Muscle layer of colon (tissue), 2 donors: ENCODE data around the gene KCNQ1.

Experiments used
- H3K27ac ChIP-seq: one replicate; pipeline ENCODE4 v1.7.0; 2013; ENCODE audit warnings: low read depth, mild to moderate bottlenecking, low read length, moderate library complexity
- H3K27me3 ChIP-seq, 2 donors: one replicate each; pipeline ENCODE4 v1.7.0; 2013; ENCODE audit warnings: low read length in 2 of 2, mild to moderate bottlenecking in 2 of 2; ENCODE audit not compliant: insufficient read depth in 2 of 2, control insufficient read depth in 1 of 2
- H3K36me3 ChIP-seq: one replicate; pipeline ENCODE4 v1.7.0; 2013; ENCODE audit warnings: mild to moderate bottlenecking, low read length; ENCODE audit not compliant: insufficient read depth
- H3K4me1 ChIP-seq: one replicate; pipeline ENCODE4 v1.7.0; 2013; ENCODE audit warnings: mild to moderate bottlenecking, low read length; ENCODE audit not compliant: insufficient read depth
- H3K4me3 ChIP-seq, 2 donors: one replicate each; pipeline ENCODE4 v1.7.0; 2013; ENCODE audit warnings: low read length in 2 of 2, low read depth in 1 of 2, mild to moderate bottlenecking in 1 of 2, moderate library complexity in 1 of 2
- H3K9ac ChIP-seq: one replicate; pipeline ENCODE4 v1.7.0; 2013; ENCODE audit warnings: low read length
- H3K9me3 ChIP-seq: one replicate; pipeline ENCODE4 v1.7.0; 2013; ENCODE audit warnings: mild to moderate bottlenecking, low read length
- donor health status: abdominal sarcoma.
- donor health status: Adenocarcinoma of cecum.

The KCNQ1 gene

DNA sequence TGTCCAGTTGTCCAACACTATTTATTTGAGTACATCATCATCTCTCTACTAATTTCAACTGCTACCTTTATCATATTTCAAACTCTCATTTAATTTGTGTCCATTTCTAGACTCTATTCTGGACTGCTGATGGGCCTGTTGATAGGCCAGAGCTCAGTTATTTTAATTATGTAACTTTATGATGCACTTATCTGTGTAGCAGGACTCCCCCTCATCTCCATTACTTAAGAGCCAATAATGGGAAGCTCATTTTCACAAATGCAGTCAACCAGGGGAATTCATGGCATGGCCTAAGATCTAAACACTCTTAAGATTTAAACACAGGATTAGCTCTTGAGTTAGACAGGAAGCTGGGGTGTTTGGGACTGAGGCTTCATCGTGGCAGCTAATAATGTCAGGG, 233.6 kb downstream of the KCNQ1 start:
- no peak overlapping the region for H3K9ac ChIP-seq
- H3K4me1 ChIP-seq: peaks cover 48% of the 10 kb centered on the region
- no peaks in the 10 kb centered on the region for H3K36me3 ChIP-seq
- no peak overlapping the region for H3K4me3 ChIP-seq
- H3K27ac ChIP-seq: no peak overlapping the region
- no peaks in the 10 kb centered on the region for H3K9me3 ChIP-seq
- no peaks in the 10 kb centered on the region for H3K27me3 ChIP-seq

DNA sequence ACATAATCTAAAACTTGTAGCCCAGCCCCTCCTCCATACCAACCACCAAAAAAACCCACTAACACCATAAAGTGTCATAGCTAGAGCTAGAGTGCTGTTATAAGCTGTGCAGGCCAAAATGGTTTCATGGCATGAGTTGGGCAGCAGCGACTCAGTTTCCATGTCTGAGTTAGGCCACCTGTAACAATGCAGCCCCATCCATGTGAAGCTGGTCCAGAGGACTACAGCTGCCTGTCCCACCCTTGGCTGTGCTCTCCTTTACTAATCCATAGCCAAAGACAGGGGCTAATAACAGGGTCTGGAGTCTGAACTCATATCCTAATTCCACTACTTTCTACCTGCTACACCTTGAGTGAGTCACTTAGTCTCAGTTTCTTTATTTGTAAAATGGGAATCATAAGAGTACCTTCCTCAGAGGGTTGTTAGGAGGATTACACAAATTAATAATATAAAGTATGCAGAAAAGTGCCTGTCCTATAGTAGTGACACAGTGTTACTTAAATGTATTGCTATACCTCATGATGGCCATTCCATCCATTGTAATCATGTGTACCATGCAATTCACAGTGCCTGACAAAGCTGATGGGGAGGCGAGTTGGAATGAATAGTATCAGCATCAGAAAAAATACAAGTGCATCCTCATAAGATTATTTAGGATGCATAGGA, 234.3 kb downstream of the KCNQ1 start:
- no peak overlapping the region for H3K4me3 ChIP-seq
- no peak overlapping the region for H3K9ac ChIP-seq
- no peak overlapping the region for H3K27ac ChIP-seq
- H3K4me1 ChIP-seq: peaks cover 42% of the 10 kb centered on the region
- no peaks in the 10 kb centered on the region for H3K9me3 ChIP-seq
- no peaks in the 10 kb centered on the region for H3K27me3 ChIP-seq
- no peaks in the 10 kb centered on the region for H3K36me3 ChIP-seq

DNA sequence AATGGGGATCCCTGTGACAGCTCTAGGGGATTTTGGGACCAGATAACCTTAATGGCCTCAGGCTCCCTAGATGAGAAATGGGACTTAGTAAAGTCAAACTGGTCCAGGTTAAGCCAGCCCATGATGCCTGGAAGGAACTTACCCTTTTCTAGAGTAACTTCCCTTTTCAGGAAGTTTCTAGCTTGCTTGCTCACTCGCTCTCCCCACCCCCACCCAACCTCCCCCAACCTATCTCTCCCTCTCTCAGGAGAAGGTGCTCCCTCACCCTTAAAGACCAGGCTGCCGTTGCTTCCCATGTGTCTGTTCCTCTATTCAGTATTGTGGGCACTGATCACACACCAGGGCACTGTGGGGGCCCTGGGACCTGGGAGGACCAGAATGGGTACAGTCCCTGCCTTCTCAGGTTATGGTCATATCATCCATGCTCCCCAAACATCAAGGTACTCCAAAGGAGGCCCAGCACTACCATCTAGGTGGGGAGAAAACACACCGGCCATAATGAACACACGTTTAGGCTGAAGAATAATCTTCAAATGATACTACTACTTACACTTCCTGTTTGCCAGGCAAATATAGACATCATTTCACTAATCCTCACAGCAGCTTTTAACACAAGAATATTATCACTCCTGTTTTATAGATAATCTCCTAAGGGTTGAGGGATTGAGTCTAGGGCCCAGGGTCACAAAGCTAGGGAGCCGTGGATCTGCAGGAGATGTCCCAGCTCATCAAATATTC, 236.8 kb downstream of the KCNQ1 start:
- Histone ChIP-seq H3K9me3 (no peaks in the 10 kb centered on the region), H3K9ac (no peak overlapping the region), H3K4me1 (peaks cover 19% of the 10 kb centered on the region), H3K27me3 (no peaks in the 10 kb centered on the region), H3K36me3 (no peaks in the 10 kb centered on the region), H3K4me3 (no peak overlapping the region), H3K27ac (no peak overlapping the region)

DNA sequence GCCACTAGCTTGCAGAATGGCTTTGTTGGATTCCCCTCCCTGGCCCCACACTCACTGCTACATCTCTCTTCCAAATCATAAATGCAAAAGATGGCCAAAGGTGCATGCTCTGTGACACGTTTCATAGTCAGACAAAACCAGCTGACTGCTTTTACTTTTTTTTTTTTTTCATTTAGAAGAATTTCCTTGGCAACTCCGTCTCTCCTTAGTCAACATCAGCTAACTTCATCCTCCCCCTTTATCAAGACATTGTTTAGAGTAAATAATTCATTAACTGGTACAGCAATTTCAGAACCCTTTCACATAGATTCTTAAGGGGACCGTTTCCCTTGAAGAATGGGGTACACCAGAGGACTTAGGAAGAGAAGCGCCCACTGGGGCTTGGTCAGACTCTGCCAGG, 239.0 kb downstream of the KCNQ1 start:
- no peak overlapping the region for H3K27ac ChIP-seq
- H3K4me1 ChIP-seq: peaks cover 17% of the 10 kb centered on the region
- no peaks in the 10 kb centered on the region for H3K9me3 ChIP-seq
- no peaks in the 10 kb centered on the region for H3K36me3 ChIP-seq
- H3K27me3 ChIP-seq: no peaks in the 10 kb centered on the region
- no peak overlapping the region for H3K4me3 ChIP-seq
- no peak overlapping the region for H3K9ac ChIP-seq

DNA sequence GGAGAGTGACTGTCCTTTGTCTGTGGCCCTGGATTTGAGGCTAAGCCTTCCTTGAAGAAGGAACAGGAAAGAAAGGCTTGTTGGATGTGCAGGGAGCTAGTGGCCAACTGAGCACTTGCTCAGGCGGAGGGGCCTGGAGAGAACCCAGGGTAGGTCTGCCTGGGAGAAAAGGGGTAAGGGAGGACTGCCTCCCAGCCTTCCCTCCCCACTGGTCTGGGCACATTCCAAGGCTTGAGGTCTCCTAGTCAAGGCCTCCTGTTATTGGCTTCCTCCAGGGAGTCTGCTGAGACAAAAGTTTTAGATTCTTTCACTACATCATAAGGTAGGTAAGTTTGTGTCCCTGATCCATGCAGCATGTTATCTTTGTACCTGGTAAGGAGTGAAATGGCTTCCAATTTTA, 239.8 kb downstream of the KCNQ1 start:
- Histone ChIP-seq H3K4me1 (peaks cover 12% of the 10 kb centered on the region), H3K36me3 (no peaks in the 10 kb centered on the region)

DNA sequence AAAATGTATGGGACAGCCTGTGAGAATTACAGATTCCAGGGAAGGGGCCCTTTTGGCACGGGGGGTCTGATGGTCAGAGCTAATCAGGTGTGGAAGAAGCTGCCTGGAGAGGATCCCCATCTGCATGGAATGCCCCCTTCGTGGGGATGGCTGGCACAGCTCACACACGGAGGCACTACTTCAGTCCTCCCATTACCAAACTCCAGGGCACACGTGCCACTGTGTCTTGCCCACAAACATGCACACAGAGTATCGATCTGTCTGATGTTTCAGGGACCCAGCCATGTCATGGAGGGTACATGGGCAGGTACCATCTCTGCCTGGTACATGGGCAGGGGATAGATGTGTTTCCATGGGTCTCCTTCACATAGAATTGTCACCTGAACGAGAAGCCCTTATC, 240.2 kb downstream of the KCNQ1 start:
- H3K9me3 ChIP-seq: no peaks in the 10 kb centered on the region
- no peak overlapping the region for H3K4me3 ChIP-seq
- H3K9ac ChIP-seq: no peak overlapping the region
- peaks cover 12% of the 10 kb centered on the region for H3K4me1 ChIP-seq
- no peaks in the 10 kb centered on the region for H3K36me3 ChIP-seq
- no peak overlapping the region for H3K27ac ChIP-seq
- H3K27me3 ChIP-seq: no peaks in the 10 kb centered on the region

More for the DNA sequence above, 239.8 kb downstream of the KCNQ1 start:
- Histone ChIP-seq H3K9me3 (no peaks in the 10 kb centered on the region), H3K27ac (no peak overlapping the region), H3K27me3 (no peaks in the 10 kb centered on the region), H3K4me3 (no peak overlapping the region), H3K9ac (no peak overlapping the region)

DNA sequence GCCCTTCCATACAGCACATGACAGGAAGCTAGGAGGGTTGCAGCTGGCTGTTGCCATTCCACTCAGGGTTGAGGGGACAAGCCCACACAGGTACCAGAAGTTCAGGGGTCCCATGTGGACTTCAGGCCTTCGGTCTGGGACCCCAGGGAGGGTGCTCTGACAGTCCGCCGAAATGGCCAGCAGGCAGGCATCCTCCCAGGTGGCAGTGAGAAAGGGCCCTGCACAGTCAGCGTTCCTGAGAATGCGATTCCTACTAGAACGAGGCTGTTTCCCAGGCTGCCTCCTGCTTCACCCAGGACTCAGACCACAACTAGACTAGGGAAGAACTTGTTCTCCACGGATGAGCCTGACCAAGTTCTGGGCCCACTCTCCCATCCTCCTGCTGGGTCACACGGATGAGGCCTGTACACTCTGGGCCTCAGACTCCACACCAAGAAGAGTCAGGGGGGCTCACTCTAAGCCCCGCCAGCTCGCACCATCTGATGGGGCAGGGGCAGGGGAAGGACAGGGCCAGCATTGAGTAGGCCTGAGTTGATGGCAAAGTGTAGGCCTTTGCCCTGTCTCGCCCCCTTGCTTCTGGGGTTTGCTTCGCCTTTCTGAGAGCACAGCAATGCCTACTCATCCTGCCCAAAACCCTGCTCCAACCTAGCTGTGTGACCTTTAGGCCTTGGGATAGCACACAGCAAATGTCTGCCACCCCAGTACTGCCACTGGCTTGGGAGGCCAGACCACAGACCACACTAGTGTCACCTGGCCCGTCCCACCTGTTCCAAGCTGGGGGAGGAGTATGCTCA, 241.0 kb downstream of the KCNQ1 start:
- Histone ChIP-seq H3K36me3 (no peaks in the 10 kb centered on the region), H3K4me3 (no peak overlapping the region), H3K27me3 (no peaks in the 10 kb centered on the region), H3K9ac (no peak overlapping the region), H3K27ac (no peak overlapping the region), H3K9me3 (no peaks in the 10 kb centered on the region), H3K4me1 (peaks cover 12% of the 10 kb centered on the region)

DNA sequence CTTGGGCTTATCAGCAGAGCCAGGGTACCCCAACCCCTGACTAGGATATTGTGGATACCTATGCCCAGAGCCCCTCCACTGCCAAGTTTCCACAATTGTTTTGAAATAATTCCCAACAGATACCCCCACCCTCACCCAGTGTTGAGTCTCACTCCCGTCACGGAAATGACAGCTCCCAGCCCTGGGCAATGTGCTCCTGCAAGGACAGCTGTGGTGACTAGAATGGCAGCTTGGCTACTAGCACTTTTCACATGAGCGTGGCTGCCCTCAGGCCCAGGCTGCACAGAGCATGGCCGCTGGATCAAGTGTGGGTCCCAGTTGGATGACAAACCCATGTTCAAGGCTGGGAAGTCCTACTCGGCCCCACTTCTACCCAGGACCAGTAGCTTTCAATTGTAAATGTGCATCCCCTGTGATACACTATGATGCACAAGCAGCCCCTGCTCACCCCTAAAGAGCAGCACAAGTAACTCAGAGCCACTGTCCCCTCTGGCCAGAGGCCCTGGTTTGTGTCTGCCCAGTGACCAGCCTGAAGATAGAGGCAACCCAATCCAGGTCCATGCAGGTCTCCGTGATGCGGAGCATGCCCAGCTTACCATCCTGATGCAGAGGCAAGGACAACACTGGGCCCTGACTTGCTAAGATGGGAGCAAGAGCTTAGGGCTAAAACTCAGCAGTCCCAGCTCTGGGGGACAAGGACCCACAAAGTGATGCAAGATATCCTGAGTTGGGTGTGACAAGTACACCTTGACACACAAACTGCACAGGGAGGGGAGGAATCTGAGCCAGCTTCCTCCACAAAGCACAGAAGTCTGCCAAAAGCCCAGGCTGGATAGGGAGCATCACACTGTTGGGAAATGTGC, 241.8 kb downstream of the KCNQ1 start:
- no peaks in the 10 kb centered on the region for H3K9me3 ChIP-seq
- H3K27ac ChIP-seq: no peak overlapping the region
- no peak overlapping the region for H3K9ac ChIP-seq
- H3K4me3 ChIP-seq: no peak overlapping the region
- no peaks in the 10 kb centered on the region for H3K36me3 ChIP-seq
- H3K4me1 ChIP-seq: peaks cover 12% of the 10 kb centered on the region
- no peaks in the 10 kb centered on the region for H3K27me3 ChIP-seq

DNA sequence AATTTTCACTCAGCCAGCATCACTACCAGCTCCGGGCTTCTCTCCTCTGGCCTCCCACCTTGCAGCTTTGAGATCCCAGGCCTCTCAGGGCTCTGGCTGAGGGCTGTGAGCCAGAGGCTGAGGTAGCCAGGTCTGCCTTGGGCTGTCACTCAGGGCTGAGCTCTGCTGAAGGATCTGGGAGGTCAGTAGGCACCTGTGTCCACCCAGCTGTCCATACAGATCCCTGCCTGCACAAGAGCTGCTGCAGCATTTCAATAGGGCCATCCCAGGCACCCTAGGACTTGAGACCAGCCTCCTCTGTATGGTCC, 242.4 kb downstream of the KCNQ1 start:
- Histone ChIP-seq H3K9me3 (no peaks in the 10 kb centered on the region), H3K4me1 (peaks cover 14% of the 10 kb centered on the region), H3K36me3 (no peaks in the 10 kb centered on the region), H3K27ac (no peak overlapping the region), H3K9ac (no peak overlapping the region), H3K27me3 (no peaks in the 10 kb centered on the region), H3K4me3 (no peak overlapping the region)

DNA sequence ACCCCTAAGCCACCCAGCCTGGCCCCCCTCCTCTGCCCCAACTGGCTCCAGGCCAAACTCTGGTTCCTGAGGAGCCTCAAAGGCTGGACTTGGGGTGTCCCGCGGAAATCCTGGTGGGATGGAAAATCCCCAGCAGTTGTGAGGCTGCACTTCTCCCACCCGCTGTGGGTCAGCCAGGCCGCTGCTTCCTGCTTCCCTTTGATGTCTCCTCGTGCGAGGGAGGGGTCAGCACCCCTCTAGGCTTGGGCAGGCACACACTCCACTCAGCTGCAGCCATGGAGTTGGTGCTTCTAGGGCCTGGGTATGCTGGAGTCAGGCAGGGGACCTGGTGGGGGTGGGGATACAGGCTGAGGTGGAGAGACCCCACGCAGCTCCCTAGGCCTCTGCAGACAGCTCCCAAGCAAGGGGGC, 243.0 kb downstream of the KCNQ1 start:
- H3K9ac ChIP-seq: no peak overlapping the region
- peaks cover 20% of the 10 kb centered on the region for H3K4me1 ChIP-seq
- H3K36me3 ChIP-seq: no peaks in the 10 kb centered on the region
- no peaks in the 10 kb centered on the region for H3K9me3 ChIP-seq
- H3K27ac ChIP-seq: no peak overlapping the region
- H3K4me3 ChIP-seq: no peak overlapping the region
- H3K27me3 ChIP-seq: no peaks in the 10 kb centered on the region
